Gastroesophageal sphincter (tissue), 4 donors: ENCODE results near the gene SCN11A. TPM values are rescaled to one million over a fixed set of nuclear protein-coding genes. Genes with fewer than 3 reads are reported as not detected.

Experiments
- ATAC-seq: fragments of 150-250 bp; one replicate; pipeline ENCODE4 v1.9.1; 2016; ENCODE audit warnings: mild to moderate bottlenecking, moderate library complexity
- H3K27ac ChIP-seq, 4 donors: fragments of 200-600 bp; sonication (generic) in 3 of 4; 1 replicate in 3 of 4; 2 replicates in 1 of 4; pipeline ENCODE4 v1.5.1; 2016 to 2019
- H3K27me3 ChIP-seq: fragments of 200-600 bp; sonication (generic); one replicate; pipeline ENCODE4 v1.5.1; 2019
- H3K36me3 ChIP-seq, 2 donors: fragments of 200-600 bp; sonication (generic); one replicate each; pipeline ENCODE4 v1.5.1; 2019; ENCODE audit warnings: control low read depth in 1 of 2
- H3K4me1 ChIP-seq, 3 donors: fragments of 200-600 bp; sonication (generic); 1 replicate in 2 of 3; 2 replicates in 1 of 3; pipeline ENCODE4 v1.5.1; 2016 to 2019; ENCODE audit warnings: control low read depth in 2 of 3
- H3K4me3 ChIP-seq, 2 donors: fragments of 200-600 bp; sonication (generic); one replicate each; pipeline ENCODE4 v1.5.1; 2019; ENCODE audit warnings: mild to moderate bottlenecking in 1 of 2, moderate library complexity in 1 of 2
- H3K9me3 ChIP-seq, 3 donors: fragments of 200-600 bp; sonication (generic); one replicate each; pipeline ENCODE4 v1.5.1; 2017 to 2019; ENCODE audit warnings: control low read depth in 2 of 3
- EP300 ChIP-seq: sonication (generic); formaldehyde crosslinking; IDR thresholded peaks from one replicate; pipeline ENCODE4 v1.6.1; 2017; ENCODE audit warnings: antibody characterized with exemption, mild to moderate bottlenecking
- POLR2A ChIP-seq, 2 donors: fragments of 450-650 bp; IDR thresholded peaks; one replicate each; pipeline ENCODE4 v1.6.1; 2017; ENCODE audit warnings: antibody characterized with exemption in 2 of 2, mild to moderate bottlenecking in 2 of 2, moderate library complexity in 1 of 2
- POLR2AphosphoS5 ChIP-seq: sonication (generic); formaldehyde crosslinking; IDR thresholded peaks from one replicate; pipeline ENCODE4 v1.6.1; 2017; ENCODE audit warnings: antibody characterized with exemption
- whole genome bisulfite sequencing, 2 donors: methylation state at CpG; one replicate each; pipeline ENCODE4 v1.1.5; 2018; ENCODE audit warnings: low coverage in 1 of 2; 5-methylcytosine and 5-hydroxymethylcytosine counted together
- total RNA-seq, 4 donors: library from RNA; depleted of rRNA; stranded (reverse); fragments of >200 nt; gene quantifications; one replicate each; pipeline ENCODE4 v1.1.0, GENCODE V29; 2016
- TF ChIP-seq, protein P1 (sequence below), 4 experiments: fragments of 200-600 bp in 2 of 4; fragments of 450-650 bp in 2 of 4; sonication (generic) in 1 of 4; IDR thresholded peaks; one replicate each; pipeline ENCODE4 v1.5.1; 2017 to 2019; ENCODE audit warnings: antibody characterized with exemption in 4 of 4, mild to moderate bottlenecking in 2 of 4, moderate library complexity in 2 of 4

Gene SCN11A
- total RNA-seq, 4 donors from 2014 or later: 0.15 to 0.57 (median 0.27) TPM; not detected in 1

DNA sequence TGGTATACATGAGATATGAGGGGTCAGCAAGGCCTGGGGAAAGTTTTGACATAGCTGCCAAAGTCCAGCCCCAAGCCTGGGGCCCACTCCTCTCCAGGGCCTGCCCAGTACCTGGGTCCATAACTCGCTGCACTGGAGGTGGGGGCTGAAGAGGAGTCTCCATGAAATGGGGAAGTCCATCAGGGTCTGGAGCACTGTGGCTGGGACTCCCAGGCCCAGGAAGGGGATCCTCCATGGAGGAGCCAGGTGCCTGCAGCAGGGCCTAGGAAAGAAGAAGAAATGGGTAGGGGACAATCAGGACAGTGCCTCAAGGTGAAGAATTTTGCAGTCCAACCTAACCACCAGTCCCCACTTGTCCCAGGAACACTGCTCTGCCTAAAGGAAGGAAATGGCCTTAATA is 47.5 kb upstream of the SCN11A start:
- Histone ChIP-seq H3K36me3 (peaks cover 0 to 78% of the 10 kb centered on the region in 2 donors), H3K4me1 (peaks cover 0 to 56% (median 3%) of the 10 kb centered on the region in 3 donors), H3K4me3 (no peak overlapping the region), H3K9me3 (no peaks in the 10 kb centered on the region), H3K27ac (peak overlapping the region in 1 of 4 donors; percentile 14), H3K27me3 (no peaks in the 10 kb centered on the region)
- ATAC-seq: no peak
- TF ChIP-seq POLR2AphosphoS5 (no peak), POLR2A (IDR thresholded peaks at IDR 0.05) (no peak), EP300 (no peak)
- TF ChIP-seq, protein P1, sequence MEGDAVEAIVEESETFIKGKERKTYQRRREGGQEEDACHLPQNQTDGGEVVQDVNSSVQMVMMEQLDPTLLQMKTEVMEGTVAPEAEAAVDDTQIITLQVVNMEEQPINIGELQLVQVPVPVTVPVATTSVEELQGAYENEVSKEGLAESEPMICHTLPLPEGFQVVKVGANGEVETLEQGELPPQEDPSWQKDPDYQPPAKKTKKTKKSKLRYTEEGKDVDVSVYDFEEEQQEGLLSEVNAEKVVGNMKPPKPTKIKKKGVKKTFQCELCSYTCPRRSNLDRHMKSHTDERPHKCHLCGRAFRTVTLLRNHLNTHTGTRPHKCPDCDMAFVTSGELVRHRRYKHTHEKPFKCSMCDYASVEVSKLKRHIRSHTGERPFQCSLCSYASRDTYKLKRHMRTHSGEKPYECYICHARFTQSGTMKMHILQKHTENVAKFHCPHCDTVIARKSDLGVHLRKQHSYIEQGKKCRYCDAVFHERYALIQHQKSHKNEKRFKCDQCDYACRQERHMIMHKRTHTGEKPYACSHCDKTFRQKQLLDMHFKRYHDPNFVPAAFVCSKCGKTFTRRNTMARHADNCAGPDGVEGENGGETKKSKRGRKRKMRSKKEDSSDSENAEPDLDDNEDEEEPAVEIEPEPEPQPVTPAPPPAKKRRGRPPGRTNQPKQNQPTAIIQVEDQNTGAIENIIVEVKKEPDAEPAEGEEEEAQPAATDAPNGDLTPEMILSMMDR (IDR thresholded peaks at IDR 0.05): no peak
- no CpG with 5 or more reads among the region's 1 CpG for WGBS, 2 donors

DNA sequence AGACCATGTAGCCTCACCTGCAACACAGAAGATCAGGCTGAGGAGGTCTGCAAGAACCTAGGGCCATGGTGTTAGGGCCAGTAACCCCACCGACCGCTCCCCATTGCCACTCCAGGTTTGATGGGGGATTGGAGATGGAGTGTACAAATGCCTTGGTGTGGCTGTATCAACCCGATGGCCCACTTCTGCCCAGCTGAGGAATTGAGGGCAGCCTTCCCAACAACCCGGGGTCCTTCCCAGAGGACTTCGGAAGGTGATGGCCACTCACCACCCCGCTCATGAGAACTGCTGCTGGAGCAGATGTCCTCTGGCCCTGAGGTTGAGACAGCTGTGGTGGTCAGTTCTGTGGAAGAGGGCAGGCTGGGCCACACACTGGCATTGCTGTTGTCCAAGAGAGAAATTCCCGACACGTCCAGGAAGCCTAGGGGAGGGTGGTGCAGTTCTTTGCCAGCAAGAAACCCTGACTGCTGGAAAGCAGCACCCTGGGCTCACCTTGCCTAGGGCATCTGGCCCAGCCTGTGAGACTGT is 46.8 kb upstream of the SCN11A start:
- no peak overlapping the region for H3K27ac ChIP-seq
- no peaks in the 10 kb centered on the region for H3K27me3 ChIP-seq
- peaks cover 0 to 49% (median 3%) of the 10 kb centered on the region in 3 donors for H3K4me1 ChIP-seq
- H3K4me3 ChIP-seq: no peak overlapping the region
- TF ChIP-seq, protein P1 (IDR thresholded peaks at IDR 0.05): no peak
- TF ChIP-seq EP300: no peak
- TF ChIP-seq POLR2AphosphoS5: no peak
- TF ChIP-seq POLR2A (IDR thresholded peaks at IDR 0.05): no peak
- peaks cover 0 to 85% of the 10 kb centered on the region in 2 donors for H3K36me3 ChIP-seq
- WGBS, 2 donors: 94% methylated on average over 3 of the region's 8 CpGs; no CpG with 5 or more reads in 1 of the 2 donors
- no peaks in the 10 kb centered on the region for H3K9me3 ChIP-seq
- ATAC-seq: no peak

DNA sequence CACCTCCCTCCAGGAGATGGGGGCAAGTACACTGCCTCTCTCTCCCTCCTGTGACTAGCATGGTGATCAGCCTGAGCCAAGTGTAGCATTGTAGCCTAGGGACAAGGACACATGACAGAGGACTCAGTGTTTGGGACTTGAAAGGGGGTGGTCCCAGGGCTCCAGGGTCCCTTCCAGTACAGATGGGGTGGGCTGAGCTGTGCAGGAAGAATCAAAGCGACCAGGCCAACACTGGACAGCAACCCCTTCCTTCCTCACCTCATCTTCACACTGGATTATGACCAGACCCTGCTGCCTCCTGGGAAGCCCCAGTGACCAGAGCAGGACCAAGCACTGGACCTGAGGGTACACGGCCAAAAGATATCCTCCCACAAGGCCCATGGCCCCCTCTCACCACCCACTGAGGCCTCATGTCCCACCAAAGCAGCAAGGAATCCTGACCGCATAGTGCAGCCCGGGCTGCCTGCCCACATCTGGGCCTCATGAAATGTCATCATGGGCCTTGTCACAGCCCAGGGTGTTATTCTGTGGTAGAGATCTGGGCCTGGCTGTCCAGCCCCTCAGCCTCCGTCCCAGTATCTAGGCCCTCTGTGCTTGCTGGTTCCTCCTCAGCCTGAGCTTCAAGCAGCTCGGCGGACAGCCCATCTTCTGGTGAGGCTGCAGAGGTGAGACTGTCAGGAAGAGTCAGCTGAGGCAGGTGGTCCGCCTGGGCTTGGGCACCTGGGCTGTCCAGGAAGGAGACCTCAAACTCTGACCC is 46.1 kb upstream of the SCN11A start:
- TF ChIP-seq POLR2A (IDR thresholded peaks at IDR 0.05) (no peak), POLR2AphosphoS5 (no peak)
- TF ChIP-seq, protein P1 (IDR thresholded peaks at IDR 0.05): no peak
- no peaks in the 10 kb centered on the region for H3K27me3 ChIP-seq
- H3K27ac ChIP-seq: no peak overlapping the region
- no peak for ATAC-seq
- peaks cover 0 to 43% (median 0%) of the 10 kb centered on the region in 3 donors for H3K4me1 ChIP-seq
- peaks cover 0 to 91% of the 10 kb centered on the region in 2 donors for H3K36me3 ChIP-seq
- H3K9me3 ChIP-seq: no peaks in the 10 kb centered on the region
- 47 to 60% methylated on average over 1 to 3 of the region's 8 CpGs for WGBS, 2 donors
- H3K4me3 ChIP-seq: no peak overlapping the region

DNA sequence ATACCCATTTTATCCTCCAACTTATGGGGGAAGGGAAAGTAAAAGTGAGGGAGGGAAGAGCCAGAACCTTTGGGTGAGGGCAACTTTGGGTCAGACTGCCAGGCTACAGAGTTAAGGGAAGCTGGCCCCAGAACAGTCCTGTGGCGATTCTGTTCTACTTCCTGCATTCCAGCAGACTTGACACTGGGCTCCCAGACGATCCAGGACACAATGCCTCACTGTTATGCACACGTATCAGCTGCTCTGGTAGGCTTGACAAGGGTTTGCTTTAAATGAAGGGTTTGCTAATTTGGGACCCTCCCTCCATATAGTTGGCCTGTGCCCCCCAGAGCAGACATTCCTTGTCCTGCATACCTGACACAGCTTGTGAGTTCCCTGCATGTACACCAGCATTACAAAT is 45.0 kb upstream of the SCN11A start:
- TF ChIP-seq POLR2AphosphoS5 (no peak), EP300 (no peak), POLR2A (IDR thresholded peaks at IDR 0.05) (no peak)
- TF ChIP-seq, protein P1 (IDR thresholded peaks at IDR 0.05): no peak
- WGBS, 2 donors: 30 to 45% methylated on average over 2 to 3 of the region's 3 CpGs
- H3K4me3 ChIP-seq: no peak overlapping the region
- H3K36me3 ChIP-seq: peaks cover 0 to 93% of the 10 kb centered on the region in 2 donors
- H3K27ac ChIP-seq: peak overlapping the region in 3 of 4 donors; percentile 24 to 61 (median 42)
- no peak for ATAC-seq
- H3K4me1 ChIP-seq: peaks cover 0 to 33% (median 0%) of the 10 kb centered on the region in 3 donors
- H3K27me3 ChIP-seq: no peaks in the 10 kb centered on the region
- H3K9me3 ChIP-seq: no peaks in the 10 kb centered on the region
